Activated CD4-positive, alpha-beta T cell treated with anti-CD3 and anti-CD28 coated beads, Interleukin-2, amount 50 U/mL, for 4 hours (primary cell): ENCODE measurements around the gene GBF1.

ENCODE experiments used
- DNase-seq, 2 experiments: peaks; one replicate each; pipeline ENCODE4 v3.0.0-alpha.2; 2020

Gene GBF1

GRCh38 chr10:102410429-102411073 is 165.2 kb downstream of the GBF1 start:
- peak; percentile 65 to 69 for DNase-seq

GRCh38 chr10:102411341-102412255 is 166.3 kb downstream of the GBF1 start:
- no peak for DNase-seq

DNA sequence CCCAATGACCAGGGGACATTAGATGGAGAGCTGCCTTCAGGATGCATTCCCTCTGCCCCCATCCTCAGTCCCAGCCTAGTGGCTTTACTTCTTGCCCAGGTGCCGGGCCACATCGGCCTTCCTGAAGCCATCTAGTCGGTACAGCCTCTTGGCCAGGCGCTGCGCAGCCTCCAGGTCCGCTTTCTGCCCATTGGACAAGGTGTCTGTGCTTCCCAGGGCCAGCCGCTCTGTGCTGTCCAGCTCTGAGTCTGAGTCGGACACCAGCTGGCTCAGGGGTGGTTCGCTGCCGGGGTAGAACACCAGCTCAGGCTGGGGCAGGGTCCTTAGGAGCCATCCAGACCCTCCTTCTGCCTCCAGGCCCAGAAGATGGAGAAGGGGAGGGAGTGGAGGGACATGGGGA is 167.0 kb downstream of the GBF1 start:
- no peak for DNase-seq

DNA sequence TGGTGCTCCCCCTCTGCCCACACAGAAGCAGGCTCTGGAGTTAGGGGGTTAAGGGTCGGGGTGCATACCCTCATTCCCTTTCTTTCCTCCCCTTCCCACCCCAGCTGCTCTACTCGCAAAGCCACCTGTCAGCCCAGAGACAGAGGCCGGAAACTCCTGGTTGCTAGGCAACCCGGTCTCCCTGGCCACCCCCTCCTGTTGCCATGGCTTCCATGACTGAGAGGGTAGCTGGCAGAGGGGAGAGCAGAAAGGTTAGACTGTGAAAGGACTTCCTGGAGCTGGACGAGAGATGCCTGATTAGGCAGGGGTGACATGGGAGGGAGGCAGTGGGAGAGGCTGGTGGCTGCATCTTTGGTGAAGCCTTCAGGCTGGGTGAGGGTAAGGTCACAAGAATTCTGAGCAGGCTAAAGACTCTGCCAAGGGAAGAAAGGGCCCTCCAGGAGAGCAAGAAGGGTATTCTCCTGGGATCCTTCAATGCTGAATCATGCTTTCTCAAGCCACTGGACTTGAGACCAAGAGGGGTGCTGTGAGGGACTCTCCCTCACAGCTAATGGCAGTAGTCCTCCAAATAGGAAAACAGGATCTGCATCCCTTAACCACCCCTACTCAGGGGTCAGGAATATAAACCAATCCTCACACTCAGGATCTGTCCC is 167.8 kb downstream of the GBF1 start:
- DNase-seq = no peak

GRCh38 chr10:102413806-102414561 is 168.7 kb downstream of the GBF1 start:
- no peak for DNase-seq

- DNase-seq = no peak
Observed at GRCh38 chr10:102414749-102415148, 169.4 kb downstream of the GBF1 start.

GRCh38 chr10:102416283-102416682 is 171.0 kb downstream of the GBF1 start:
- DNase-seq = no peak

- no peak for DNase-seq
Observed at GRCh38 chr10:102416695-102417094, 171.4 kb downstream of the GBF1 start.

DNA sequence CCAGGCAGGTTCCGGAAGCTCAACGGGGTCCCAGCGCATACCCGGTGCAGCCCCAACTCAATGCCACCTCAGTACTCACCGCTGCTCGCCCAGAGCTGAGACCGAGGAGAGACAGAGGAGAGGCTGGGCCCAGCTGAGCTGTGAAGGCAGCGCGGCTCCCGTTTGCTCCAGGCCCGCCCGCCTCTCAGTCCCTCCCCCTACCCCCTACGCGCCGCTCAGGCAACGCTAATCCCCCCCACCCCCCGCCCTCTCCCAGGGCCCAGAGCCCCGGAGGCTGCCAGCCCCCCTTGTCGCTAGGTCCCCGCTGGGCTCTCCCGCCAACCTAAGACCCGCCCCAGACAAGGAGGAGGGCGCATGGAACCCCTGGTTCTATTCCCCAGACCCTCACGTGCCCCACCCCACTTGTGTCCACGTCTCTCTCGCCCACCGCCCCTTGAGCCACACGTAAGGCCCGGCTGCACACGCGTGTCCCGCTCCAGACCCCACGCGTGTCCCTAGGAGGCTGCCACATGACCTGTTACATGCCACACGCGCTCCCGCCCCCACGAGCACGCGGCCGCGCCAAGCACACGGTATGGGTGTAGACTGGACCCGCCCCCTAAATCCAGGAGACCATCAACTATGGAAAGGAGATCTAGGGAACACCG is 173.4 kb downstream of the GBF1 start, which contains the start of gene PSD:
Gene PSD (minus strand): TSS at position 164 of the 647 bp plus-strand sequence. CDS start 1,747 bp downstream, outside the sequence.
- no peak for DNase-seq

GRCh38 chr10:102419269-102420180 is 174.2 kb downstream of the GBF1 start:
- peak; percentile 52 to 54 for DNase-seq

DNA sequence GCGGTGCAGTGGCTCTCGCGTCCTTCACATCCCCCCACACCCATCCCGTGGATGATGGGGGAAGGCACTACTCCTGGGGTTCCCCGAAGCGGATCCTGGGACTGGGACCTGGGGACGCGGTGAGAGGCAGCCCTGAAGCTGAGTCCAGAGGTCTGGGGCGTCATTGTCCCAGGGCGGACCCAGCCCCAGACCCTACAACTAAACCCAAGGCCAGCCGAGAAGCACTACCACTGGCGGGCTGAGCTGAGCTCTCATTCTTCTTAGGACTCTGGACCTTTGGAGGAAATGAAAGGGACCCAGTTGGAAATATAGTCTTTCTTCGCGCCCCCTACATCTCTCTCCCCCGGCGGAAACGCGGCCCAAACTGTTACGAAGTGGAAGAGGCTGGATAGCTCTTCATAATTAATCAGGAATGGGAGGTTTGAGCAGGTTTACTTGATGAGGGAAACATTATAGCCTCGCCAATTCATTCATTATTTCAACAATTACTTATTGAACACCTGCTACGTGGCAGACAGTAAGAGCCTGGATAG is 174.9 kb downstream of the GBF1 start:
- DNase-seq = no peak

- DNase-seq = peak; percentile 90 to 92
Observed at GRCh38 chr10:102420714-102421506, 175.6 kb downstream of the GBF1 start, which contains the start of gene FBXL15. Gene FBXL15, plus strand, starts transcription at chr10:102420836. Its CDS starts 294 bp downstream, at chr10:102421130.

DNA sequence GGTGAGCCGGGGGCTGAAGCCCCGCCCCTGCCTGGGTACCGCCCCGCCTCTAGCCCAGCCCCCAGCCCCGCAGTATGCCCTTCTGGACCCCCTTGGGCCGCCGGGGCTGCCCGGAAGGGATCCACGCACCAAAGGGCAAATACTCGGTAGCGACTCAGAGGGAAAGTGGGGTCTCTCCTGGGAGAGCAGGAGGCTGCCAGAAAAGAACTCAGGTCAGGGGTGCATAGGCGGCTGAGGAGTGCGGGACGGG is 176.1 kb downstream of the GBF1 start:
- DNase-seq = no peak

DNA sequence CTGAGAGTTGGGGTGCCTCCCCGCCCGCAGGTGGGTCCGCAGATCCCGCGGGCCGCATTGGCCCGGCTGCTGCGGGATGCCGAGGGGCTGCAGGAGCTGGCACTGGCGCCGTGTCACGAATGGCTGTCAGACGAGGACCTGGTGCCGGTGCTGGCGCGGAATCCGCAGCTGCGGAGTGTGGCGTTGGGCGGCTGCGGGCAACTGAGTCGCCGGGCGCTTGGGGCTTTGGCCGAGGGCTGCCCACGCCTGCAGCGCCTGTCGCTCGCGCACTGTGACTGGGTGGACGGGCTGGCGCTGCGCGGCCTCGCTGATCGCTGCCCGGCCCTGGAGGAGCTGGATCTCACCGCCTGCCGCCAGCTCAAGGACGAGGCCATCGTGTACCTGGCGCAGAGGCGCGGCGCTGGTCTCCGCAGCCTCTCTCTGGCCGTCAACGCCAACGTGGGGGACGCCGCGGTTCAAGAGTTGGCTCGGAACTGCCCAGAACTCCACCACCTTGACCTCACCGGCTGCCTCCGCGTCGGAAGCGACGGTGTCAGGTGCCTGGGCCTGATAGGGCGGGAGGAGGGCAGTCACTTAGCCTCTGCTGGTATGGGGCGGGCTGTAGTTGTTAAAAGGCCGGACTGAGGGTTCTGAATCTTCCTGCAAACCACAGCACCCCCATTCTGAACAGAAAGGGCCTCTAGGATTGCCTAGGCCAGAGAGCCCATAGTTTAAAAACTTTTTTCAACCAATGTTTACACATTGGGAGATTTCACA is 176.6 kb downstream of the GBF1 start:
- no peak for DNase-seq

- no peak for DNase-seq
Observed at GRCh38 chr10:102422545-102423129, 177.3 kb downstream of the GBF1 start.

DNA sequence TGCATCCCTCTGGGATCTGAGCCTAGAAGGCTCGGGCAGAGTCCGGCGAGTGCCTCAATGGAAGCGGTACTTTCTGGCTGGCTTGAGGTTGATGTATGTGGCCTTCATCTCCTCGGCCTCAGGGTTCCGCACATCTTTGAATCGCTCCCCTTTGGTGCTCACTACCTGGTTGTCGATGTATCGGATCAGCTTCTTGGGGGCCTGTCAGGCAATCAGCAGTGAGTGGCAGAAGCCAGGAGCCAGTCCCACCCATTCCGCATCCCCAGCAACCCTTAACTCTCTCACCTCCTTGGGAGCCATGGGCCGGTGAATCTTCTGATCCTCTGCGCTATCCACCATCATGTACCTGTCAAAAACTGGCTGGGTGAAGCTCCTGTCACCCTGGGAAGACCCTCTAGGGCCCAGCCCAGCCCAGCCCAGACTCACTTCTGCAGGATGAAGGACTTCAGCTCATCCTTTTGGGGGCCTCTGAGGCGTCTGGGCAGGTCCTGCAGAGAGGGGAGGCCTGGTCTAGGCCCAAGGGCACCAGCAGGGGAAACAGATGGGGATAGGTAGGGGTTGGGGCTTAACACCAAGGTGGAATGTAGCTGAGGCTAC is 178.1 kb downstream of the GBF1 start:
- DNase-seq = no peak

DNA sequence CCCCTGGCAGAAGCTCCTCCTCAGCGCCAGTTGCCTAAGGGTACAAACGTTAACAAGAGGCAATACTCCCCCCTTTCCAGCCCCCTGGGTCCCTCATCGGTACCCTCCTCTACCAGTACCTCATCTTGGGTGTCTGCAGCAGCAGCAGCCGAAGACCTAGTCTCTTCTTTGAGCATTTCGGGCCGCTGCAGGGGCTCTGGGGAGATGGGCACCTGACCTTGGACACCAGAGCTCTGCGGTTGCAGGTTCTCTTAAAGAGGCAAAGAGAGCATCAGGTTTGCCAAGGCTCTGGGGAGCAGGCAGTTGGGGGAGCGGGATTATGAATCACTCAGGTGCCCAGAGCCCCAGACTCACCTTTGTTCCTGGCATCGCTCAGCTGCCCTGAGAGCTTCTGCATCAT is 178.8 kb downstream of the GBF1 start:
- DNase-seq = no peak

- no peak for DNase-seq
Observed at GRCh38 chr10:102424916-102425315, 179.6 kb downstream of the GBF1 start.

- DNase-seq = no peak
Observed at GRCh38 chr10:102425444-102425843, 180.1 kb downstream of the GBF1 start.
